Ascending aorta (tissue), 2 donors: Measurements from ENCODE around the gene CLASP1. TPM values are rescaled to one million over a fixed set of nuclear protein-coding genes. Genes with fewer than 3 reads are reported as not detected.

Source experiments
- DNase-seq, 2 donors: peaks; one replicate each; pipeline ENCODE4 v3.0.0-alpha.2; 2019; ENCODE audit warnings: low spot score in 2 of 2
- H3K27ac ChIP-seq, 2 donors: fragments of 200-600 bp; sonication (generic); one replicate each; pipeline ENCODE4 v1.5.1; 2016 to 2017; ENCODE audit warnings: mild to moderate bottlenecking in 1 of 2
- H3K27me3 ChIP-seq: fragments of 200-600 bp; sonication (generic); one replicate; pipeline ENCODE4 v1.5.1; 2017
- H3K36me3 ChIP-seq, 2 donors: fragments of 200-600 bp; sonication (generic); one replicate each; pipeline ENCODE4 v1.5.1; 2016
- H3K4me1 ChIP-seq, 2 donors: fragments of 200-600 bp; sonication (generic); one replicate each; pipeline ENCODE4 v1.5.1; 2016 to 2017; ENCODE audit warnings: mild to moderate bottlenecking in 1 of 2
- H3K4me3 ChIP-seq, 2 donors: fragments of 200-600 bp; sonication (generic); one replicate each; pipeline ENCODE4 v1.5.1; 2016 to 2017; ENCODE audit warnings: mild to moderate bottlenecking in 1 of 2
- H3K9me3 ChIP-seq, 2 donors: fragments of 200-600 bp; sonication (generic); one replicate each; pipeline ENCODE4 v1.5.1; 2016
- CTCF ChIP-seq, 3 experiments: fragments of 200-600 bp in 2 of 3; fragments of 450-650 bp in 1 of 3; sonication (generic) in 2 of 3; IDR thresholded peaks; one replicate each; pipeline ENCODE4 v1.5.1; 2016 to 2019; ENCODE audit warnings: antibody characterized with exemption in 3 of 3, mild to moderate bottlenecking in 1 of 3, moderate library complexity in 1 of 3
- intact Hi-C: fragments of 100-400 bp; cut with DNase I; formaldehyde crosslinking; loops from one replicate; pipeline ENCODE4 v1.15.1; 2023
- total RNA-seq: library from RNA; depleted of rRNA; stranded (reverse); fragments of >200 nt; gene quantifications from one replicate; pipeline ENCODE4 v1.1.0, GENCODE V29; 2016

CLASP1 gene
- total RNA-seq, 1 donor from 2014 or later = 78.0 TPM

GRCh38 chr2:121648206-121649148, 785 bp downstream of the CLASP1 start:
- Histone ChIP-seq H3K4me3 (peak overlapping the region; percentile 54 to 84), H3K4me1 (peaks cover 0 to 14% of the 10 kb centered on the region in 2 donors), H3K9me3 (no peaks in the 10 kb centered on the region), H3K27me3 (no peaks in the 10 kb centered on the region), H3K36me3 (no peaks in the 10 kb centered on the region), H3K27ac (peak overlapping the region; percentile 88 to 96)
- peak in 1 of 2 donors; percentile 79 for DNase-seq
- intact Hi-C loops = loop anchor here (1.0 to 10.0 kb wide), 4 partner anchors 88 to 1394 kb away; partner anchors contain the start of genes NIFK, RALB, RNU4ATAC and TSN
- no peak for TF ChIP-seq CTCF (IDR thresholded peaks at IDR 0.05)

- Histone ChIP-seq H3K9me3 (no peaks in the 10 kb centered on the region), H3K36me3 (no peaks in the 10 kb centered on the region), H3K4me3 (peak overlapping the region; percentile 54 to 84), H3K4me1 (peaks cover 0 to 14% of the 10 kb centered on the region in 2 donors), H3K27me3 (no peaks in the 10 kb centered on the region), H3K27ac (peak overlapping the region; percentile 88 to 96)
- no peak for TF ChIP-seq CTCF (IDR thresholded peaks at IDR 0.05)
- intact Hi-C loops = loop anchor here (10.0 kb wide), 1 partner anchor 1393 kb away; the partner anchor contains the start of gene RALB
- DNase-seq = no peak
Observed at GRCh38 chr2:121647396-121647795, 1.9 kb downstream of the CLASP1 start.

- no peak for TF ChIP-seq CTCF (IDR thresholded peaks at IDR 0.05)
- Histone ChIP-seq H3K4me3 (no peak overlapping the region), H3K27ac (no peak overlapping the region), H3K27me3 (no peaks in the 10 kb centered on the region), H3K36me3 (no peaks in the 10 kb centered on the region), H3K4me1 (peaks cover 0 to 7% of the 10 kb centered on the region in 2 donors), H3K9me3 (no peaks in the 10 kb centered on the region)
- DNase-seq = no peak
- intact Hi-C loops = loop anchor here (10.0 kb wide), 1 partner anchor 1390 kb away; the partner anchor contains the start of gene RALB
Observed at GRCh38 chr2:121644715-121645114, 4.5 kb downstream of the CLASP1 start.

- intact Hi-C loops = loop anchor here (10.0 kb wide), 1 partner anchor 1389 kb away; the partner anchor contains the start of gene RALB
Observed at GRCh38 chr2:121643877-121644276, 5.4 kb downstream of the CLASP1 start.

More at GRCh38 chr2:121643877-121644276, 5.4 kb downstream of the CLASP1 start:
- no peak overlapping the region for H3K27ac ChIP-seq
- H3K4me1 ChIP-seq = peaks cover 0 to 7% of the 10 kb centered on the region in 2 donors
- no peak for DNase-seq
- no peaks in the 10 kb centered on the region for H3K27me3 ChIP-seq
- TF ChIP-seq CTCF (IDR thresholded peaks at IDR 0.05) = no peak
- H3K9me3 ChIP-seq = no peaks in the 10 kb centered on the region
- H3K36me3 ChIP-seq = no peaks in the 10 kb centered on the region
- H3K4me3 ChIP-seq = no peak overlapping the region
